Loucy (cell line): ENCODE data around the gene PTPN21.

Source experiments
- H2AFZ ChIP-seq: fragments of 200-600 bp; sonication (generic); 2 replicates; pipeline ENCODE4 v1.6.0; 2016; ENCODE audit warnings: antibody characterized with exemption, mild to moderate bottlenecking, low read length, moderate library complexity
- H3F3A ChIP-seq: fragments of 200-600 bp; 2 replicates; pipeline ENCODE4 v1.6.0; 2016; ENCODE audit warnings: antibody characterized with exemption, low read depth, mild to moderate bottlenecking
- H3K27me3 ChIP-seq: fragments of 200-600 bp; sonication (generic); 2 replicates; pipeline ENCODE4 v1.6.1; 2014; ENCODE audit warnings: low read length, mild to moderate bottlenecking; ENCODE audit not compliant: insufficient read depth, poor library complexity, severe bottlenecking
- H3K36me3 ChIP-seq: fragments of 200-600 bp; sonication (generic); 2 replicates; pipeline ENCODE4 v1.6.1; 2016; ENCODE audit warnings: low read length; ENCODE audit not compliant: insufficient read depth
- H3K4me1 ChIP-seq: fragments of 200-600 bp; sonication (generic); 2 replicates; pipeline ENCODE4 v1.5.1; 2014; ENCODE audit warnings: low read length, mild to moderate bottlenecking; ENCODE audit not compliant: insufficient read depth, poor library complexity, severe bottlenecking
- H3K4me2 ChIP-seq: fragments of 200-600 bp; sonication (generic); 2 replicates; pipeline ENCODE4 v1.6.0; 2014; ENCODE audit warnings: antibody characterized with exemption, low read length, low read depth, mild to moderate bottlenecking; ENCODE audit not compliant: poor library complexity, severe bottlenecking
- H3K4me3 ChIP-seq: fragments of 200-600 bp; sonication (generic); 2 replicates; pipeline ENCODE4 v1.5.1; 2014; ENCODE audit warnings: low read length, mild to moderate bottlenecking, mixed read lengths; ENCODE audit not compliant: poor library complexity, severe bottlenecking
- H3K79me2 ChIP-seq: fragments of 200-600 bp; sonication (generic); 2 replicates; pipeline ENCODE4 v1.6.1; 2014; ENCODE audit warnings: low read length; ENCODE audit not compliant: insufficient read depth
- H3K9ac ChIP-seq: fragments of 200-600 bp; sonication (generic); 2 replicates; pipeline ENCODE4 v1.6.0; 2014; ENCODE audit warnings: mild to moderate bottlenecking, low read depth, low read length, moderate library complexity; ENCODE audit not compliant: poor library complexity, severe bottlenecking
- H3K9me2 ChIP-seq: fragments of 200-600 bp; sonication (generic); replicated peaks from 2 replicates; pipeline ENCODE4 v1.6.1; 2016; ENCODE audit warnings: low read depth, low read length, mixed read lengths
- H3K9me3 ChIP-seq: fragments of 200-600 bp; sonication (generic); 2 replicates; pipeline ENCODE4 v1.6.1; 2014; ENCODE audit warnings: mild to moderate bottlenecking, antibody characterized with exemption, low read length, low read depth; ENCODE audit not compliant: insufficient read depth
- H4K20me1 ChIP-seq: fragments of 200-600 bp; sonication (generic); 2 replicates; pipeline ENCODE4 v1.6.0; 2014; ENCODE audit warnings: antibody characterized with exemption, low read length, mild to moderate bottlenecking; ENCODE audit not compliant: insufficient read depth, poor library complexity, severe bottlenecking
- EZH2phosphoT487 ChIP-seq: fragments of 200-600 bp; IDR thresholded peaks from 2 replicates; pipeline ENCODE4 v1.6.1; 2018; ENCODE audit warnings: antibody characterized with exemption, mild to moderate bottlenecking, moderate library complexity, borderline replicate concordance
- TF ChIP-seq, protein P1 (sequence below): fragments of 200-600 bp; sonication (generic); conservative IDR thresholded peaks from 2 replicates; pipeline ENCODE4 v1.5.1; 2014; ENCODE audit warnings: mild to moderate bottlenecking, antibody characterized with exemption, low read length

PTPN21 gene

DNA sequence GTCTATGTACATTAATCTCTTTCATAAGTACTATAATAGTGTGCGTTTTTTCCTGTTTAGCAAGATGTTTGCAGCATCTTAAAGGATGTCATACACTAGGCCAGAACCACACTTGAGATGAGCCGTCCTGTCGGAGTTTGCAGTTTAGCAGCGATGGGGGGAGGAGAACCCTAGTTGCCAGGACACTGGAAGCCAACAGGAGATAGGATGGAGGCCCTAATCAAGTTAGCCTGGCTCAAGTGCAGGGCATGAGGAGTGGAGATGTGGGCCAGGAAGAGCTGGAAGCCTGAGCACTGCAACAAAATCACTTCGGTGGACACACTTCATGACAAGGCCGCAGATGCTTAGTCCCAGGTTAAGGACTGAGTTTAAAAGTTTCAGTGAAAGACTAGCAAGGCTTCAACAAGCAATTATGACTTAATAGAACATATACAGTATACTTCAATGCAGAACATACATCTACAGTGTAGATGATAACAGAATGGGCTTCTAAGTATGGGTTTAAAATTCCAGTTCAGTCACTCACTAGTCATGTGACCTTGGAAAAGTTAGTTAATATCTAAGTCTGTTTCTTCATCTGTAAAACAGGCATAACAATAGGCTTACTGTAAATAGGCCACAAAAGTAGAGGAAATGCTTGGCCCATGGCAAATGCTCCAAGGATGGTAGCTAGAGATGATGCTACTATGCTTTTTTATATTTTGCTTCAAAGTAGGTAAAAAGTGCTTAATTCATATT, 77.1 kb downstream of the PTPN21 start:
- H3K79me2 ChIP-seq: no peaks in the 10 kb centered on the region
- H4K20me1 ChIP-seq: no peaks in the 10 kb centered on the region
- no peak overlapping the region for H3K9ac ChIP-seq
- H3K4me1 ChIP-seq: no peaks in the 10 kb centered on the region
- H3K4me3 ChIP-seq: no peak overlapping the region
- H3K36me3 ChIP-seq: no peaks in the 10 kb centered on the region
- no peaks in the 10 kb centered on the region for H3F3A ChIP-seq
- H2AFZ ChIP-seq: no peak overlapping the region
- TF ChIP-seq, protein P1, sequence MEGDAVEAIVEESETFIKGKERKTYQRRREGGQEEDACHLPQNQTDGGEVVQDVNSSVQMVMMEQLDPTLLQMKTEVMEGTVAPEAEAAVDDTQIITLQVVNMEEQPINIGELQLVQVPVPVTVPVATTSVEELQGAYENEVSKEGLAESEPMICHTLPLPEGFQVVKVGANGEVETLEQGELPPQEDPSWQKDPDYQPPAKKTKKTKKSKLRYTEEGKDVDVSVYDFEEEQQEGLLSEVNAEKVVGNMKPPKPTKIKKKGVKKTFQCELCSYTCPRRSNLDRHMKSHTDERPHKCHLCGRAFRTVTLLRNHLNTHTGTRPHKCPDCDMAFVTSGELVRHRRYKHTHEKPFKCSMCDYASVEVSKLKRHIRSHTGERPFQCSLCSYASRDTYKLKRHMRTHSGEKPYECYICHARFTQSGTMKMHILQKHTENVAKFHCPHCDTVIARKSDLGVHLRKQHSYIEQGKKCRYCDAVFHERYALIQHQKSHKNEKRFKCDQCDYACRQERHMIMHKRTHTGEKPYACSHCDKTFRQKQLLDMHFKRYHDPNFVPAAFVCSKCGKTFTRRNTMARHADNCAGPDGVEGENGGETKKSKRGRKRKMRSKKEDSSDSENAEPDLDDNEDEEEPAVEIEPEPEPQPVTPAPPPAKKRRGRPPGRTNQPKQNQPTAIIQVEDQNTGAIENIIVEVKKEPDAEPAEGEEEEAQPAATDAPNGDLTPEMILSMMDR: no peak
- TF ChIP-seq EZH2phosphoT487: no peak
- H3K9me3 ChIP-seq: no peaks in the 10 kb centered on the region
- H3K4me2 ChIP-seq: no peak overlapping the region
- H3K9me2 ChIP-seq: no peaks in the 10 kb centered on the region
- no peaks in the 10 kb centered on the region for H3K27me3 ChIP-seq

DNA sequence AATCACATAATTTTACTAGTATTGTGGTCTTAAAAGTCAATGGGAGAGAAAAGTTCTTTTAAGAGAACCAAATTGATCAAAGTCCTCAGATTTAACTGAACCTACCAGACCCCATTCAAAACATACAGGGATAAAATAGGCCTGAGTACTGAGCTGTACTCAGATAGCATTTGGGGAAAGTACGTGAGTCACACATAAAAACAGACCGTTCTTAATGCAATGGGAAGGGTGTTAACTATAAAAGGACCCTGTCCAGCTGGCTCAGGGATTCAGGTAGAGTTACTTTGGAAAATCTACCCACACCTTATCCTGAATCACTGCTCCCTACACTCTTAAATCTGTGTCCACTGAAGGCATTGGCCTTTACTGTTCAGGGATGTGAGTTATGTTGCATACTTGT, 78.0 kb downstream of the PTPN21 start:
- Histone ChIP-seq H3F3A (no peaks in the 10 kb centered on the region), H3K79me2 (no peaks in the 10 kb centered on the region), H3K4me1 (no peaks in the 10 kb centered on the region), H3K4me3 (no peak overlapping the region), H4K20me1 (no peaks in the 10 kb centered on the region), H2AFZ (no peak overlapping the region), H3K9me3 (no peaks in the 10 kb centered on the region), H3K9ac (no peak overlapping the region), H3K27me3 (no peaks in the 10 kb centered on the region), H3K9me2 (no peaks in the 10 kb centered on the region), H3K36me3 (no peaks in the 10 kb centered on the region), H3K4me2 (no peak overlapping the region)
- TF ChIP-seq, protein P1: no peak
- no peak for TF ChIP-seq EZH2phosphoT487

DNA sequence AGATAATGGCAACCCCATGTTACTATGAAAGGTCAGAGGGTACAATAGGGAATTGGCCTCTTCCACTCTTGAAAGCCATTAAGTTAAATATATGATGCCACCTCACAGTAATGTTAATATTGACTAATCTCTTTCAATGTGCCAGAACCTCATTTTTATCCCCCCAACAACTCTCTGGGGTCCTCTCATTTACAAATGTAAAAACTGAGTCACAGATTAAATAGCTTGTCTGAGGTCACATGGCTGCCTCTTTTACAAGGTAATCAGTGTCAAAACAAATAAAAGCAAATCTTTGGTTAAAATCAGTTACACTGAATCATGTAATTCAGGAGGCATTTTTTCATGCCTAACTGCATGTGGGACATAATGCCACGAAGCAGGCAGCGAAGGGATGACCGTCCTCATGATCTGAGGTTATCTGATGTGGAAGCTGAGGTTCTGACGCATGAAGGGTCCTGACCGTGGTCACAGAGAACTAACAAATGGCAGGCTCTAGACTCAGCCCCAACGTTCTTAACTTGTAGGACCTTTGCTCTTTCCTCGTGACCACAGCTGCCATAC, 78.5 kb downstream of the PTPN21 start:
- Histone ChIP-seq H4K20me1 (no peaks in the 10 kb centered on the region), H2AFZ (no peak overlapping the region), H3K9me2 (no peaks in the 10 kb centered on the region), H3K79me2 (no peaks in the 10 kb centered on the region), H3F3A (no peaks in the 10 kb centered on the region), H3K27me3 (no peaks in the 10 kb centered on the region), H3K4me3 (no peak overlapping the region), H3K9ac (no peak overlapping the region), H3K4me1 (no peaks in the 10 kb centered on the region), H3K9me3 (no peaks in the 10 kb centered on the region), H3K4me2 (no peak overlapping the region), H3K36me3 (no peaks in the 10 kb centered on the region)
- no peak for TF ChIP-seq EZH2phosphoT487
- TF ChIP-seq, protein P1: no peak
